ENCODE data around the gene NDUFA6.
"Not testable (repeated sequence)": the region's sequence is repeated elsewhere in the genome, so short reads cannot be mapped to it uniquely, and the experiment has no call there.

The NDUFA6 gene

DNA sequence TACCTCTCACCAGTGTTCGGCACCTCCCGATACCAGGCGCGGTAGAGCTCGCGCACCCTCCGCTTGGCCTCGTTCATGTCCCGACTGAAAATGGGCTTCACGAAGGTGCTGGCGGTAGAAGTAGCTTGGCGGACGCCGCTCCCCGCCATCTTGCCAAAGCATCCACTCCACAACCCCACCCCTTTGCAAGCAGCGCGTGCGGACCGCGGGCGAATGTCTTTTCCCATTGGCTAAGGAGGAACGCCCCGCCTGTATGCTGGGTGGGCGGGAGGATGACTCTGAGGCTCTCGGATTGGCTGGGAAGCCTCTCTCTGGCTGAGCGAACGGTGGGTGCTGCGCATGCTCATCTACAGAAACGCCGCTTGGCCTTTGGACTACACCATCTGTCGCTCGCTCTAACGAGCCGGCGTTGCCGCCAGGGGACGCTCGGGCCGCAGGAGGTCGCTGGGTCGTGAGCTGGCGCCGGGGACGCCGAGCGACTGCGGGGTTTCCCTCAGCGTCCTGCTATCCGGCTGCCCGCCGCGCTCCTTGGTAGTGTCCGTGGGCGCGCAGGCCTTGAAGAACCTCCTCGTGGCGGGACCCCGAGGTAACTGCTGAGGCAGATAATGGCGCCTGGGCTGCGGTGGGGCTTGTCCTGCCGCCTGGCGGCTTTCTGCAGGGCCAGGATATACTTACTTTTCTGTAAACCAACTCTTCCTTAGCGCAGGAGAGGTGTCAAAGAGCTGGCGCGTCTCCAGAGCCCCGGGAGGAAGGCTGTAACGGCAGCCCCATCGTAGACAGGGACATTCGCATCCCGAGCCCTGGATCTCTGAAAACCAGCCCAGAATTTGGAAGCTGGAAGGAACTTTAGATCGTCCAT is at the start of gene NDUFA6:
TSS of gene NDUFA6 (minus strand) at position 177 of the 859 bp plus-strand sequence. CDS start at position 149, 28 bp downstream.
- peak within 1 kb of the TSS; percentile 85 for H3K4me3 ChIP-seq (ENCODE audit: low read length)
- no peak for TF ChIP-seq ZNF274 (IDR thresholded peaks at IDR 0.05; ENCODE audit: low read depth, low read length)

DNA sequence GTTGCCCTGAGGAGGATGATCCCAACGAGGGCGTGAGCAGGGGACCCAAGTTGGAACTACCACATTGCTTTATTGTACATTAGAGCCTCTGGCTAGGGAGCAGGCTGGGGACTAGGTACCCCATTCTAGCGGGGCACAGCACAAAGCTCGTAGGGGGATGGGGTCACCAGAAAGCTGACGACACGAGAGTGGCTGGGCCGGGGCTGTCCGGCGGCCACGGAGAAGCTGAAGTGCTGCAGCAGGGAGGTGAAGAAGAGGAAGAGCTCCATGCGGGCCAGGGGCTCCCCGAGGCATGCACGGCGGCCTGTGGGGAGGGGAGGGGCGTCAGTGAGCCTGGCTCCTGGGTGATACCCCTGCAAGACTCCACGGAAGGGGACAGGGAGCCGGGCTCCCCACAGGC is 49.6 kb upstream of the NDUFA6 start:
- not testable (repeated sequence) for H3K4me3 ChIP-seq (ENCODE audit: low read length)

DNA sequence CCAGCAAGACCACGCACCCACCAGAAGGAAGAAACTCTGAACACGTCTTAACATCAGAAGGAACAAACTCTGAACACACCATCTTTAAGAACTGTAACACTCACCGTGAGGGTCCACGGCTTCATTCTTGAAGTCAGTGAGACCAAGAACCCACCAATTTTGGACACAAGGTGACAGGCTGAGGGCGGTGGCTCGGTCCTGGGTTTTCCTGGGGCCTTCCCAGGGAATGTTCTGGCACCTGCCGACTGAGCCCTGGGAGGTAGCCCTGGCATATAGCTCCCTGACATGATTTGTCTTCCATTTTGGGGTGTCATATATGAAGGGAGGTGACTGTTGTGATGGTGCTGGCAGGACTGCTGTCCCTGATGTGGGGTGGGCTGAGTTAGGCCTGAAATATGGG is 48.9 kb upstream of the NDUFA6 start:
- not testable (repeated sequence) for H3K4me3 ChIP-seq (ENCODE audit: low read length)

DNA sequence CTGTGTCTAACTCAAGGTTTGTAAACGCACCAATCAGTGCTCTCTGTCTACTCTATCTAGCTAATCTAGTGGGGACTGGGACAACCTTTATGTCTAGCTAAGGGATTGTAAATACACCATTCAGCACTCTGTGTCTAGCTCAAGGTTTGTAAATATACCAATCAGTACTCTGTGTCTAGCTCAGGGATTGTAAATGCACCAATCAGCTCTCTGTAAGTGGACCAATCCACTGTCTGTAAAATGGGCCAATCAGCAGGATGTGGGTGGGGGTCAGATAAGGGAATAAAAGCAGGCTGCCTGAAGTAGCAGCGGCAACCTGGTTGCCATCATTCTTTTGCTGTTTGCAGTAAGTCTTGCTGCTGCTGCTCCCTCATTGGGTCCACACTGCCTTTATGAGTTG is 48.4 kb upstream of the NDUFA6 start:
- no peak overlapping the region for H3K4me3 ChIP-seq (ENCODE audit: low read length)
- TF ChIP-seq ZNF274 (IDR thresholded peaks at IDR 0.05; ENCODE audit: low read depth, low read length) = no peak

DNA sequence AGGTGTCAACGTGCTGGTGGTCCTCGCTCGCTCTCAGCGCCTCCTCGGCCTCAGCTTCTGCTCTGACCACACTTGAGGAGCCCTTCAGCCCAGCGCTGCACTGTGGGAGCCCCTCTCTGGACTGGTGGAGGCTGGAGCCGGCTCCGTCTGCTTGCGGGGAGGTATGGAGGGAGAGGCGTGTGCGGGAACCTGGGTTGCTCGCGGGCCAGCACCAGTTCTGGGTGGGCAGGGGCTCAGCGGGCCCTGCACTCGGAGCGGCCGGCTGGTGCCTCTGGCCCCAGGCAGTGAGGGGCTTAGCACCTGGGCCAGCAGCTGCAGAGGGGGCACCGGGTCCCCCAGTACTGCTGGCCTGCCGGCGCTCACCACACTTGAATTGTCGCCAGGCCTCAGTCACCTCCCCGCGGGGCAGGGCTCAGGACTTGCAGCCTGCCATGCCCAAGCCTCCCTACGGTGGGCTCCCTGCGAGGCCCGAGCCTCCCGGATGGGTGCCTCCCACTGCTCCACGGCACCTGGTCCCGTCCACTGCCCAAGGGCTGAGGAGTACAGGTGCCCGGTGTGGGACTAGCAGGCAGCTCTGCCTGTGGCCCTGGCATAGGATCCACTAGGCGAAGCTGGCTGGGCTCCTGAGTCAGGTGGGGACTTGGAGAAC is 47.7 kb upstream of the NDUFA6 start:
- TF ChIP-seq ZNF274 (IDR thresholded peaks at IDR 0.05; ENCODE audit: low read depth, low read length) = no peak
- no peak overlapping the region for H3K4me3 ChIP-seq (ENCODE audit: low read length)

DNA sequence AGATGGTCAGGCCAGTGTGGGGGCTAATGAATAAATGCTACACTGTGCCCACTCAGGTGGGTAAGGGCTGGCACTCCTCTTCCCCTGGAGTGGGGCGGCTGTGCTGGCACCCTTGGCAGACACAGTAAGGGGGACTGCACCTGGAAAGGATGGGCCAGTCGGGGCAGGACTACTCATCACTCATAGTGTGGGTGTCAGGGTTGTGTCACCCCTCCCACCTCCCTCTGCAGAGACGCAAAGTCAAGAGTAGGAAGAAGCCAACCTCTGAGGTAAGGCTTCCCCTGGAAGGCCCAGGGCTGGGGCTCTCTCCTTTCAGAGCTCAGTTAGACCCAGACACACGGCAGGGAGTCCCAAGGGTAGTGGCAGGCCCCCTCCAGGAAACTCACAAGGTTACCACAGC is 45.1 kb upstream of the NDUFA6 start:
- not testable (repeated sequence) for H3K4me3 ChIP-seq (ENCODE audit: low read length)

DNA sequence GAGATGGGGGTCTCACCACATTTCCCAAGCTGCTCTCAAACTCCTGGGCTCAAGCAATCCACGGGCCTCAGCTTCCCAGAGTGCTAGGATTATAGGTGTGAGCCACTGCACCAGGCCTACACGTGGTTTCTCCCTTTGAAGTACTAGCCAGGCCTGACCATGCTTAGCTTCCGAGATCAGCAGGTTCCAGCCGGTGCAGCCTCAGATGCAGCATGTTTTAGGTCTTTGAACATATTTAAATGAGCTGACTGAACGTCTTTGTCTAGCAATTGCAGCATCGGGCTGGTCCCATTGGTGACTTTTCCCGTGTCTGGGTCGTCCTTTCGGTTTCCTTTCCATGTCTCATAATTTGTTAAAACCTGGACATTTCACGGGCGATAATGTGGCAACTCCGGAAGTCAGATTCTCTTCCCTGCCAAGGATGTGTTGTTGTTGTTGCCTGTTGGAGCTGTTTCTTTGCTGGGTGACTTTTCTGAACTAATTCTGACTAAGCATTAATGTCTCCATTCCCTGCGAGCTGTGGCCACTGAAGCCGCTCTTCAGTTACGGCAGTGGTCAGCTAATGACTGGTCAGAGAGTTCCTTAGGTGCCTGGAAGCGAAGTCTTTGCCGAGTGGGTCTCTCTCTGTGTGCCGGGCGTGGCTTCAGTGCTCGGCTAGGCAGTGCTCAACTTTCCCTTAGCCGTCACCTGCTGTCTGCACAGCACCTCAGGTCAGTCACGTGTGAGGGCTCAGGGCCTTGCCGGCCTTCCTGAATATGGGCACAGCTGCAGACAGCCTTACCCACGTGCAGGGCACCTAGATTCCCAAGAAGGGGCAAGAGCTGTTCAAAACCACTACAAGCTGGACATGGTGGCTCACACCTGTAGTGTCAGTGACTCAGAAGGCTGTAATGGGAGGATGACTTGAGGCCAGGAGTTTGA is 43.8 kb upstream of the NDUFA6 start:
- H3K4me3 ChIP-seq (ENCODE audit: low read length) = no peak overlapping the region
- no peak for TF ChIP-seq ZNF274 (IDR thresholded peaks at IDR 0.05; ENCODE audit: low read depth, low read length)

DNA sequence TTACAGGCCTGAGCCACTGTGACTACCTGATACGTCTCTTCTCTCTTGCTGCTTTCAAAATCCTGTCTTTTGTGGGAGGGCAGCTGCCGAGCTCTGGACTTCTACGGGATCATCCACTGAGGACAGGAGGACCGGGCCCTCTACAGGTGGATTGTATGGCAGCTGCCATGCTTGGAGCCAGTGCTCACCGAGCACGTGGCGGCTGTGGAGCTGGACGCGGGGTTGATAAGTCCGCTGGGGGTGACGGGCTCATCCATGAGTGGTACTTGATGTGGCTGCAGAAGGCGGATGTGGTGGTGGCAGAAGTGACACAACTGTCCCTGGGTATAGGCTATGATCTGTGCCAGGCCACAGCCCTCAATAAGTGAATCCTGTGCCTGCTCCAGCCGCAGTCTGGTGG is 41.9 kb upstream of the NDUFA6 start:
- H3K4me3 ChIP-seq (ENCODE audit: low read length) = no peak overlapping the region
- no peak for TF ChIP-seq ZNF274 (IDR thresholded peaks at IDR 0.05; ENCODE audit: low read depth, low read length)

DNA sequence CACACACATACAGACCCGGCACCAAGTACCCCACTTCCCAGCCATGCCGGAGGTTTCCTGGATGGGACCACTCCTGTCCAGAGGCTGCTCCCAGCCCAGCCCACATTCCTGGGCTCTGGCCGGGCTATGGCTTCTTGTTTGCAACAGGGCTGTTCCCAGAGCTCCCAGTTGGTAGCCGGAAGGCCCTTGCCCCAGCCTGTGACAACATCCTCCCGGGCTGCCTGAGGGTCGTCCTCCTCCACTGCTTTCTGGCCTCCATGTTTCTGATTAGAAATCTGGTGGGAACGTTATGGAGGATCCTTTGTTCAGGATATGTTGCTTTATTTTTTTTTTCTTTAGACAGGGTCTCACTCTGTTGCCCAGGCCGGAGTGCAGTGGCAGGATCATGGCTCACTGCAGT is 41.0 kb upstream of the NDUFA6 start:
- TF ChIP-seq ZNF274 (IDR thresholded peaks at IDR 0.05; ENCODE audit: low read depth, low read length) = no peak
- no peak overlapping the region for H3K4me3 ChIP-seq (ENCODE audit: low read length)

DNA sequence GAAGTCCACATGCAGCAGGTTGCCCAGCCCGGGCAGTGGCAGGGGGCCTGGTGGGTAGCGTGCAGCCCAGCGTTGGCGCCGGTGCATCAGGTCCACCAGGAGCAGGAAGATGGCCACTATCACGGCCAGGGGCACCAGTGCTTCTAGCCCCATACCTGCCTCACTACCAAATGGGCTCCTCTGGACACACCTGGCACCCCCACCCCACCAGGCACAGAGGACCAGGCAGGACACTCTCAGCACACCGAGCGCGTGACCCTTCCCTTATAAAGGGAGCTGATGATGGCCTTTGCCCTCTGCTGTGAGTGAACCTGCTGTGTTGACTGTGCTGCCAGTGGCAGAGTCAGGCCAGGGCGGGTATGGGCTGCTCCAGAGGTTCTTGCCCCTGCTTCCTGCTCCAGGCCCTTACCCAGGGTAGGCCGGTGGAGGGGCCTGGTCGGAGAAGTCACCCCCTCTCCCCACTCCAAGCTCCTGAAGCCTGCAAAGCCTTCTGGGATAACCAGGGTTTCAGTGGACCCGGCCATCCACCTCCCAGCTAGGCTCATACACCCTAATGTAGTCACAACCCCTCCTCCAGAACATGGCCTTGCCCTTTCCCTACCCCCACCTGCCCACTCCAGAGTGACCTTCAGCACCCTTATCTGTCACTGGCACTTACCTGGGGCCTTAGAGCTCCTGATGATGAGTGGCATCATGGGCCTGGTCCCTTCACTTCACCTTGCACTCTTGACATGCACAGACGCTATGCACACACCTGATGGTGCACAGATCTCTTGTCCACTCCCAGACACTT is 40.3 kb upstream of the NDUFA6 start, which contains the start of gene CYP2D6:
TSS of gene CYP2D6 (minus strand) at position 172 of the 793 bp plus-strand sequence. CDS start at position 153, 19 bp downstream.
- H3K4me3 ChIP-seq (ENCODE audit: low read length) = not testable (repeated sequence)

DNA sequence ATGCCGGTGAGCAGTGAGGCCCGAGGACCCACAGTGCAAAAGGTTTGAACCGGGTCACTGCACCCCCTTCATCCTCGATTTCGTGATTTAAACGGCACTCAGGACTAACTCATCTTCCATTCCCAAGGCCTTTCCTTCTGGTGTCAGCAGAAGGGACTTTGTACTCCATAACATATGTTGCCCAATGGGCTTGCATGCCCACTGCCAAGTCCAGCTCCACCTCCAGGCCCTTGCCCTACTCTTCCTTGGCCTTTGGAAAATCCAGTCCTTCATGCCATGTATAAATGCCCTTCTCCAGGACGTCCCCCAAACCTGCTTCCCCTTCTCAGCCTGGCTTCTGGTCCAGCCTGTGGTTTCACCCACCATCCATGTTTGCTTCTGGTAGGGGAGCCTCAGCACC is 39.6 kb upstream of the NDUFA6 start:
- not testable (repeated sequence) for H3K4me3 ChIP-seq (ENCODE audit: low read length)

DNA sequence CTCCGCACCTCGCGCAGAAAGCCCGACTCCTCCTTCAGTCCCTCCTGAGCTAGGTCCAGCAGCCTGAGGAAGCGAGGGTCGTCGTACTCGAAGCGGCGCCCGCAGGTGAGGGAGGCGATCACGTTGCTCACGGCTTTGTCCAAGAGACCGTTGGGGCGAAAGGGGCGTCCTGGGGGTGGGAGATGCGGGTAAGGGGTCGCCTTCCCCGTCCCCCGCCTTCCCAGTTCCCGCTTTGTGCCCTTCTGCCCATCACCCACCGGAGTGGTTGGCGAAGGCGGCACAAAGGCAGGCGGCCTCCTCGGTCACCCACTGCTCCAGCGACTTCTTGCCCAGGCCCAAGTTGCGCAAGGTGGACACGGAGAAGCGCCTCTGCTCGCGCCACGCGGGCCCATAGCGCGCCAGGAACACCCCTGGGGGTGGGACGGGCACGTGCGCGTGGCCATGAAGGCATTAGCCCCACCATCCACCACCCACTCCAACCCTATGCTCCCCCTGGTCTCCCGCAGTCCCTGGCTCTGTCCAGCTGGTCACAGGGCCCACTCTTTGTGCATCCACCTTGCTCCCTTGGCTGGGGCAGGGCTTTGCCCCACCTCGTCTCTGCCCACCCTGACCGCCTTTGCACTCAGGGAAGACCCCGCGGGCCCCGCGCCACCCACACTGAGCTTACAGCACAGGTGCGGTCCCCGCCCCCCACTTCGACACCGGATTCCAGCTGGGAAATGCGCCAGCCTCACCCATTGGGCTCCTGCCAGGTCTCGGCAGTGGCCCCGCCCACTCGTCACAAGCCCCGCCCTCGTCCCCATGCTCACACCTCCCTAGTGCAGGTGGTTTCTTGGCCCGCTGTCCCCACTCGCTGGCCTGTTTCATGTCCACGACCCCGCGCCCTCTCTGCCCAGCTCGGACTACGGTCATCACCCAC is 38.5 kb upstream of the NDUFA6 start:
- H3K4me3 ChIP-seq (ENCODE audit: low read length) = not testable (repeated sequence)

DNA sequence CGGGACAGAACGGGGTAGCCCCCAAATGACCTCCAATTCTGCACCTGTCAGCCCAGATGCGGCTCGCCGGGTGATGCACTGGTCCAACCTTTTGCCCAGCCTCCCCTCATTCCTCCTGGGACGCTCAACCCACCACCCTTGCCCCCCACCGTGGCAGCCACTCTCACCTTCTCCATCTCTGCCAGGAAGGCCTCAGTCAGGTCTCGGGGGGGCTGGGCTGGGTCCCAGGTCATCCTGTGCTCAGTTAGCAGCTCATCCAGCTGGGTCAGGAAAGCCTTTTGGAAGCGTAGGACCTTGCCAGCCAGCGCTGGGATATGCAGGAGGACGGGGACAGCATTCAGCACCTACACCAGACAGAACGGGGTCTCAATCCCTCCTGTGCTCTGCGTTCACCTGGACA is 37.4 kb upstream of the NDUFA6 start:
- H3K4me3 ChIP-seq (ENCODE audit: low read length) = not testable (repeated sequence)

All from GM08714 (cell line).